SIG-M5 treated with dmso at 0.1 percent for 504 hours (cell line): Measurements from ENCODE around the gene FLOT1.

Experiments
- DNase-seq: peaks from one replicate; lab custom pipeline; 2025; ENCODE audit not compliant: unreplicated experiment; lab: John Stamatoyannopoulos, UW

FLOT1 gene

GRCh38 chr6:30683183-30683979 lies 59.1 kb downstream of the FLOT1 start:
- DNase-seq, result no peak

DNA sequence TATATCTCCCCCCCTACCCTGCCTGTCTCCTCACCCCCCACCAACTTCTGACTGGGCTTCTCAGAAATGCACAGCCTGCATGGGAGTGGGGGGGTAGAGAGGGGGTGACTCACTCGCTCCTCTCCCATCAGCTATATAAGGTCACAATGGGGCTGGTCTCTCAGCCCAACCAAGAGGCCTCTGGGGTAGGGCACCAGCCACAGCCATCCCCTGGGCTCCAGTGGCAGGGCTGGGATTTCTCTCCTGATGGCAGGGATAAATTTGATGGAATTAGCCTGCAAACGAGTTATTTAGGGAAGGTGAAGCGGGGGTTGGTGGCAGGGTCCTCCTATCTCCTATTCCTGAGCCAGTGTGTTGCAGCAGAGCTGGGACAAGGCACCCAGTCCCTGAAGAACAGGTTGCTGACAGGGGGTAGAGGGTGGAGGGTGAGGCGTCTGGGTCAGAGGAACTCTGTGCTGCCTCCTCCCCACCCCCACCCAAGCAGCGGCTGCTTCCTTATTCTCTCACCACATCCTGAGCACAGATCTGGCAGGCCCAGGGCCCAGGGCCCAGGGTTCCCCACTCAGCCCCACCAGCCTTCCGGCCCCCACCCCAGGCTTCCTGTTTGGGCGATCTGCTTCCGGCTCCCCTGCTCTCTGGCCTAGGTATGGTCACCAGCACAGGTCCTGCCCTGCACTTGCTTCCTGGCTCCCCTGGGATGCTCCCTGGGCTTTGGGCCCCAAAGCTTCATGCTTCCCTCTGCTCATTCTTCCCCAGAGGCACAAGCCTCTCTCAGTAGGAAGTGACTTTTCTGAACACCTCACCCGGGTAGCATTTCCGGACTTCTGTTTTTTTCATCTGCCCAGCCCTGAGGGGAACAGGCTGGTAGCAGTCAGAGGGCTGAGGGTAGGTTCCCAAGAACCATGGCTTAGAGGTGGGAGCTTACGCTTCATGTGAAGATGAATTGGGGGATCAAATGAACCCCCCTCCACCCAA lies 60.1 kb downstream of the FLOT1 start:
- peak; percentile 89 for DNase-seq

DNA sequence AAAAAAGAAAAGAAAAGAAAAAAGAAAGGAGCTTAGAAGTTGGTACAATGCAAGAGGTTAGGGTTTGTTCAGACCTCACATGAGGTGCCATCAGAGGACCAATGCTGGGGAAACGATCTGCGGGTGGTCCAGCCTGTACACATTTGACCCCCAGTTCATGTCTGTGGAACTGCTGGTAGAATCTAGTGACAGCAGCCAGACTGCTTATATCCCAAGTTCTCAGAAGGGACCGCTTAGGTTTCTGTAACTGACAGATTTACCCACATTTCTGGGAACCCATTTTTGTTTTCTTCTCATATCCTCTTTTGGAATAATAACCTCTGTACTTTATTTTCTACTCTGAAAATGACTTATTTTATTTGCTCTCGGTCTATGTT lies 60.7 kb downstream of the FLOT1 start:
- no peak for DNase-seq

DNA sequence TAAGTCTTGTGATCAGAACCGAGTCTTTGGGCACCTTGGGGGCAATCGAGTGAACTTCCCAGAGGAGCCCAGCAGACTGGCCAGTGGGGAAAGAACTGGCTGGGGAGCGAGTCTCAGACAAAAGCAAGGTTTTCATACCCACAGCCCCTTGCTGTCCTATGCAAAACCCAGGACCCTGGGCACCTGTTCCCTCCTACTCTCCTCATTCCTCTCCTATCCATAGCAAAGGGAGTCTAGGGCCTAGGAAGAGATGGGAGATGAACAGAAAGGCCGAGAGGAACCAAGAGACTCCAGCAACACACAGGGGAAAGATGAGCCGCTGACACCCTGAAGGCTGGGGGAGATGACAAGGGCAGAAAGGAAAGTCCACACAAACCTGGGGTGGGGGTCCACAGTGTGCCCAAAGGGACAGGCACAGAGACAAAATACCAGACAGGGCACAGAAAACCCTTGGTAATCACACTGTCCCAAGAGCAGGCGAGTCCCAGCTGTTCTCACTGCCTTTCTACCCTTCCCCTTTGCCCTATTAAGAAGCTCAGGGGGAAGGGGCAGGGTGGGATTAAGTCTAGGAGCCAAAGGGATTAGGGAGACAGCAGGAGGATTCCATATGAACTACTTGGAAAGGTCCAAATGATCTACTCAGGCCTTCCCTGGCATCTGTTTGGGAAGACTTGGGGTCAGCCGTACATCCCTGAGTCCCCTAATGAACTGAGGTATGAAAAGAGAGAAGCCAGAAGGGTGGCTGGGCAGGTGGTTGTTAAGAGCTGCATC lies 62.5 kb downstream of the FLOT1 start:
- no peak for DNase-seq

DNA sequence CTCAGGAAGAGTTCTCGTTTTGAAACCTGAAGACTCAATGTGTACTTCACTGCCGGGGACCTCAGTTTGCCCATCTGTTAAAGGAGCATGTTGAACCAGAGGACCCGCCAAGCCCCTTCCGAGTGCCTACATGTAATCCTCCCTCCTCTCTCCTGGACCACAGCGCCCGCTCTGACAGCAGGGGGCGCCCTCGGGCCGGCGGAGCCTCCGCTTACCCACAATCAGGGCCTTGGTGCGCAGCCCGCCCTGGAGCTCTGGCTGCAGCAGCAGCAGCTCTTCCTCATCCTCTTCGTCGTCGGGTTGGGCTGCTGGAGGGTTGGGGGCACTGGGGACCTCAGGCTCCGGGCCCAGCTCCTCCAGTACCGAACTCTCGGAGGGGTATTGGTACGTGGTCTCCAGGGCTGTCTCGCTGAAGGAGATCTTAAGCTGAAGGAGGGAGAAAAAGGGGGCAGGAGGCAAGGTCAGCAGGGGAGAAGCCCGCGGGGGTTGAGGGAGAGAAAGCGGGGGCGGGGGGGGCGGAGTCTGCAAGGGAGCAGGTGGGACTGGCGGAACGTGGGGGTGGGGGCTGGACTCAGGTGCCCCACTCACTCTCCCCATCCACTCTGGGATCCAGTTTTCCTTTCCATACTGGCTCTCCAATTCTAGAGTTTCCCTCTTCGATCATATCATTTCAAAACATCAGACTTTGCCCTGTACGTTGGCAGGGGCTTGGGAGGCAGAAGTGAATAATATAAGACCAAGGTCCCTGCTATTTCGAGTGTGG lies 63.3 kb downstream of the FLOT1 start:
- peak; percentile 48 for DNase-seq
